Stimulated activated CD8-positive, alpha-beta memory T cell treated with anti-CD3 and anti-CD28 coated beads, Interleukin-7, amount 100 ng/mL, for 24 hours (primary cell): ENCODE measurements around the gene TNS3.

ENCODE experiments used
- DNase-seq: peaks from one replicate; pipeline ENCODE4 v3.0.0-alpha.2; 2020; ENCODE audit warnings: low read depth

The TNS3 gene

DNA sequence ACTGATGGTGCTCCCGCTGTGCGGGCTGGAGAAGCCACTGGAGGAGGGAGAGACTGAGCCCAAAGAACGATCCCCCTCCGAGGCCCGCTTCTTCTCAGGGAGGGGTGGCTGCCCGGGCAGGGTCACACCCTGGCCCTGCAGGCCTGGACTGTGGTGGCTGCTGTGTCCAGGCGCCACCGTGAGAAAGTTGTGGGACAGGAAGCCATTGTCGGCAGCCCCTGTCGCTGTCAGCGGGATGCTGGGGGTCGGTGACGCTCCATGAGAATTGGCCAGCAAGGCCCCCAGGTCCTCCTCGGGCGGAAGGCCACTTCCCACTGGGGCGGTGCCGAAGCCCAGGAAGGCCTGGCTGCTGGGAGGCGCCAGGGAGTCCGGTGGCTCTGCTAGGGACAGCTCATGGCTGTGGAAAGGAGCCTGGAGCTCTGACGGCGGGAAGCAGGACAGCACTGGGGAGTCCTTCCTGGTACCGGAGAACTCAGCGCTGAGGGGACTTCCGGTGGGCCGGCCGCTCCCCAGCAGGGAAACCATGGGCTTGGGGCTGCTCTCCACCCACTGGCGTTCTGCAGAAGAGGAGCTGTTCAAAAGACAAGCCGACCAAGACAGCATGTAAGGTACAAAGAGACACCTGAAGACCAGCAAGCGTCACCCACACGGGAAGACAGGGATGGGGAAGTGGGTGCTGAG lies 278.8 kb downstream of the TNS3 start:
- no peak for DNase-seq

DNA sequence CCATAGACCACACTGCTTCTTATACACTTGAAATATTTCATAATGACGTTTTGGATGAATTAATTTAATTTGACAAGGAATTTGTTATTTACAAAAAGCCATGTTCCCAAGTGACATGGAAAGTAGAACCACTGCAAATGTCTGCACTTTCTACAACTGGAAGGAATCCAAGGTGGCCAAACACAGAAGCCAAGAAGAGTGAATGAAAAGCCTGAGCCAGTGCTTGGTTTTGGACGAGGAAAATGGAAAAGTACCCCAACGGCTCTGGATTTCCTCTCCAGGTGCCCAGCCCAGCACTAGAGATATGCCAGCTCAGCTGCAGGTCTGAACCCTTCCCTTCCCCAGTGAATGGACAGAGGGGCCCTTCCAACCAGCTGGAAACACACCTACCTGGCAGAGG lies 279.4 kb downstream of the TNS3 start:
- no peak for DNase-seq

GRCh38 chr7:47301657-47302295 lies 280.1 kb downstream of the TNS3 start:
- DNase-seq, result no peak

DNA sequence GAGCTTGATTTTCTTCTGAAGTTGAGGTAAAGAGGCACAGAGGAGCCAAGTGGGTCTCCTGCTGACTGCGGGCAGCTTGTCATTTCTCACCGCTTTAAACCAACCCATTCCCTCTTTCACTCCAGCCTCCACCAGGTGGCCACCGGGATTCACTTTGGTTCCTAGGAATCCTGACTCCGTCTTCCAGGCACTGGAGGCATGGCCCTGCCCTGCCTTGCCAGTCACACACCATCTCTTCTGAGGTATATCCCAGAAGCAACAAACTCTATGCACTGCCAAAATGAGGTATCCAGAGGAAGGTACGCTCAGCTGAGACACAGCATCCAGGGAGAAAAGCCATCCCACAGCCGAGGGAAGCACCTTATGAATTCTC lies 280.8 kb downstream of the TNS3 start:
- DNase-seq, result no peak

DNA sequence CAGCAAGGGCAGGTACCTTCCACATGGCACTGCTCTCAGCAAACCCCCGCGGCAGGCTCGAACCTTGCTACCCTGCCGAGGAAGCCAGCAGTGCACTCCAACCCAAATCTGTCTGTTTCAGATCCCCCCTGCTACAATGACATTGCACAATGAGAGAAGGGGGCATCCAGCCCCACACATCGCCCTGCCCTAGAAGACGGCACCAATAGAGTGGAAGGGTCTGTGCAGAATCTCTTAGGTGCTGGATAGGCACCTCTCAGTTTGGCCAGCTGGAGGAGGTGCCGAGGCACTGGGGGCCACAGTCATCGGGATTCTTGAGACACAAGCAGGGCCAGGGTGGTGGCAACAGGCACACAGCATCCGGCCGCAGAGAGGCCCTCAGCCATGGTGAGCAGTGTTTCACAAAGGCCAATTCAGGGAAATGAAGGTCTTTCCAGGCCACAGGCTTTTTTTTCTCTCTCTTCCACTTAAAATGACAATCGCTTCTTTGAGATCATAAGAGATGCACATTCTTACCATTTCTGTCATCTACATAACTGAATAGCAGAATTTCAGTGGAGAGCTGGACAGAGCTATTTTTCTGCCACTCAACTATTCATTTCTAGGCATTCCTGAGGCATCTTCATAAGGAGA lies 281.3 kb downstream of the TNS3 start:
- no peak for DNase-seq

DNA sequence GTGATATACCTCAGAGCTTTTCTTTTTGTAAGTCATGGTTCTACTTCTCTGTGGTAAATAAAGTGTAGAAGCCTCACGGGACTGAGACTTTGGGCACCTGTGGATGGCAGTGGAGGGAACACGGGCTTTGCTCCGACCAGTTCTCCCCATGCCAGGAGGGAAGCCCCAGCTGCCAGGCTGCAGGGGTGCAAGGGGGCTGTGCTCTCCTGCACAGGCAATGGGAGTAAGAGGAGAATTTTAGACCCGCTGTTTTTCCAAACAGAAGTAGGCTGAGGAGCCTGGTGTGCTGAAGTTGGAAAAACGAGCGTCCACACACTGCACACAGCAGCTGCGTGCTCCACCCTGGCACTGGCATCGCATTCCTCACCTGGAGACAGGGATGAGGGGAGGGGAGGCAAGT lies 282.4 kb downstream of the TNS3 start:
- no peak for DNase-seq

DNA sequence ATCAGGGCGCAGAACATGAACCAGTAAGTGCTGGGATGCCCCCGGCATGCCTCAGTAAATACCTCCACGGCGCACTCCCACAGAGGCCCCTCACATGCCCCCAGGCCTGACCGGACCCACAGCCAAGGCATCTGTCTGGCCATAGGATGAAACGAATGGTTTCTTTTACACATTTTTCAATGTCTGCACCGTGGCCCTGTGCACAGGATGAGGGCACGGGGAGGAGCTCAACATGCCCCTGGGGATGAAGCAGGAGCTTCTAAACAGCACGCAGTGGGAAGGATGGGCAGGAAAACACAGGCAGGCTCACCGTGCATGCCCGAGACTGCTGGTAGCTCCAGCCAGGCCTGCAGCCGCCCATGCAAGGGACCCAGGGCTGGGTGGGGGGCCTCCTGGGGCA lies 283.3 kb downstream of the TNS3 start:
- no peak for DNase-seq

DNA sequence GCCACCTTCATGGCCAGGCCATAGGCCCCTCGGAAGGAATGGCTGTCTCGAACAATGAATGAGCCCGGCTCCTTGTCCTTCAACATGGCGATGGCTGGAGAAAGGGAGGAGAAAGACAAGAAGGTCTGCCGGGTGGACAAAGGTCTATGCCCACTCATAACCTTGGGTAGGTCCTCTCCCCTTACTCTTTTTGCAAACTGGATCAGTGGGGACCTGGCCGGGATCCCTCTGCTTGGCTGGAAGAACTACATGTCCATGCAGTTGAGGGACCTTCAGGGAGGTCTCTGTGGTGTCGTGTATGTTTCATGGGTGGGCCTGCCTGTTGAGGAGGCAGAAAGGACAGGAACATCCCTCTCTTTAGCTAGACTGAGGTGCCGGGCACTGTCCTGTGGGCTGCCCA lies 284.8 kb downstream of the TNS3 start:
- DNase-seq, result no peak

- no peak for DNase-seq
These were observed 286.3 kb downstream of the TNS3 start for GRCh38 chr7:47295606-47296005.

GRCh38 chr7:47294556-47295222 lies 287.2 kb downstream of the TNS3 start:
- no peak for DNase-seq

DNA sequence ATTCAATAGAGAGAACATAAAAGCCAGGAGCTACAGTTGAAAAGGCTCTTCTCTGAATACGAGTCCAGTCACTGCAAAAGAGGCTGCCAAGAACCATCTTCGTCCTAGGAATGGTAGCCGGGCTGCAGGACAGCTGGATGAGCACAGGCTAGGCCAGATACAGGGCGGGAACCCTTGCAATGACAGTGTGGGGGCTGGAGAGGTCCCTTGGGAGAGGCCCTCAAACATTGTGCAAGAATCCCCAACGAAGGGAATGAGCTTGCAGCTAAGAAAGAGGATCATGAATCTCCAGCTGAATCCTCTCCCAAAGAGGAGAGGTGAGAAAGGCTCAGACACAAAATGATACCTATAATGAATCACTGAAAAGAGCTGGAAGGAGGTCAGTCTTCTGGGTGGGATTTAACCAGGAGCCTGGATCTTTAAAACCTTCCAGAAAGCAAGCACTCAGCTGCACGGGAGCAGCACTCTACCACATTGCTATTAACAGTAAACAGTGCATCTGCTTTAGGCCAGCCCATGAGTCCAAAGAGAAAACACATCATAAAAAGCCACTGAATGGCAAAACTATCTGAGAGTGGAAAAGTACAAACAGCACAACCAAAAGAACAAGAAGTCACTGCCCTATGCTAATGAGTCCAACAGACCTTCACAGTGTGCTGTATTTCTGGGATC lies 287.9 kb downstream of the TNS3 start:
- no peak for DNase-seq

DNA sequence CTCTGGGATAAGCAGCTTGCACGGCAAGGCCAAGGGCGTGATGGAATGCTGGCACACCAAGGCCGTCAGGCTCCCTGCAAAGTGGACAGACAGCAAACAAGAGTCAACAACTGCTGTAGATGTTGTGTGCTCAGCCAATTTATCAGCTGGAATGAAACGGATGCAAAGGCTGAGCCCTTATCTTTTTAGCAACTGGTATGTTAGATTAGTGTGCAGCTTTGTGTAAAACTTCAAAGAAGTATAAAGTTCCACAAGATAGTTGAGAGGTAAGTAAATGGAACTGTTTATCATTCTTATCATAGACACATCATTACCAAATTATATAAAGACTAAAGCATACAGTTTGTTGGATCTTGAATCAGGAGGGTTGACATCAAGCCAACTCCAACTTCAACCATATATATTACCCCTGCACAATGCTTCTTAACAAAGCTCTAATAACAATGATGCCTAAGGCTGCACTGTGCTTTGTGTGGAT lies 289.0 kb downstream of the TNS3 start:
- no peak for DNase-seq

DNA sequence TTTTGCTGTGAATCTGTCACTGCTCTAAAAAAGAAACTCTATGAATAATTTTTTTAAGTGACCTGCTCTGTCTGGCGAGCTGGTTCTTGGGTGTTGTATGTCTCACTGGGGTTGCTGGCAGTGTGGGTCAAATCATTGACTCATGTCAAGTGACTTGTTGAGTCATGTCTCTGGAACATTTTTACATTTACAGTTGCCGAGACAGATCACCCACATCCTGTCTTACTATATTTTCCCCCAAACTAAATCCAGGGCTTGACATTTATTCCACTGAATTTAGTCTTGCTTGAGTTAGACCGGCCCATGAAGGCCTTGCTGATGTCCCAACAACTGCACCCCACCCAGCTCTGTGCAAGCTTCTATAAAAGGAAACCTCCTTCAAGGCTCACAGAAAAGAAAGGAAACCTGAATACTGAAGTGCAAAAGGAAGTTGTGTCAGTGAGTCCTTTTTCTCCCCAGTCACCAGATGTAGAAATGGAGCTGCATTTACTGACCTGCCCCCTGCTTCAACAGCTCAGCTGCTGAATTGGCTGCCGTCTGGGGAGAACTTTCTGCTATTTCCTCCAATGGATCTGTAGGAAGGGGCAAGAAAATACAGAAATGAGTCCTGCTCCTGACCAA lies 290.3 kb downstream of the TNS3 start:
- no peak for DNase-seq

DNA sequence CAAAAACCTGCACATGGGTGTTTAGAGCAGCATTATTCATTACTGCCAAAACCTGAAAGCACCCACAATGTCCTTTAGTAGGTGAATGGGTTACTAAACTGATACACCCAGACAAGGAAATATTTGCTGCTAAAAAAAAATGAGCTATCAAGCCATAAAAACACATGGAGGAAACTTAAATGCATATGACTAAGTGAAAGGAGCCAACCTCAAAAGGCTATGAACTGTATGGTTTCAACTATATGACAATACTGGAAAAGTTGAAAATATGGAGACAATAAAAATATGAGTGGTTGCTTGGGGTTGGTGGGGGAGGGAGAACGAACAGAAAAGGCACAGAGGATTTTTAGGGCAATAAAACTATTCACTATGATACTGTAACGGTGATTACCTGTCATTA lies 291.0 kb downstream of the TNS3 start:
- no peak for DNase-seq

DNA sequence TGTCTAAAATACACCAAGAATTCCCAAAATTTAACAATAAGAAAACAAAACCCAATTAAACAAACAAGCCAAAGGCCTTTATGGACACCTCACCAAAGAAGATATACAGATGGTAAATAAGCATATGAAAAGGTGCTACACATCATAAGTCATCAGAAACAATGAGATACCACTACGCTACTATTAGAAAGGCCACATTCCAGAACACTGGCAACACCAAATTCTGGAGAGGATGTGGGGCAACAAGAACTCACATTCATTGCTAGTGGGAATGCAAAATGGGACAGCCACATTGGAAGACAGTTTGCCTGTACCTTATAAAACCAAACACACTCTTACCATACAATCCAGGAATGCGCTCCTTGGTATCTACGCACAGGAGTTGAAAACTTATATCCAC lies 291.4 kb downstream of the TNS3 start:
- no peak for DNase-seq

- DNase-seq, result no peak
These were observed 293.9 kb downstream of the TNS3 start for GRCh38 chr7:47288060-47288459.

- no peak for DNase-seq
These were observed 295.9 kb downstream of the TNS3 start for GRCh38 chr7:47285860-47286491.

GRCh38 chr7:47284691-47285635 lies 296.9 kb downstream of the TNS3 start:
- DNase-seq, result no peak

GRCh38 chr7:47283497-47284131 lies 298.3 kb downstream of the TNS3 start:
- no peak for DNase-seq
